ENCODE data around the gene CYTH4.
A peak's percentile ranks its signal among the peaks of the same experiment; 100 is the strongest.
"Not testable (repeated sequence)": the region's sequence is repeated elsewhere in the genome, so short reads cannot be mapped to it uniquely, and the experiment has no call there.

The CYTH4 gene

GRCh38 chr22:37249986-37250385 lies 32.3 kb upstream of the CYTH4 start:
- no peak for DNase-seq (ENCODE audit: low spot score)

DNA sequence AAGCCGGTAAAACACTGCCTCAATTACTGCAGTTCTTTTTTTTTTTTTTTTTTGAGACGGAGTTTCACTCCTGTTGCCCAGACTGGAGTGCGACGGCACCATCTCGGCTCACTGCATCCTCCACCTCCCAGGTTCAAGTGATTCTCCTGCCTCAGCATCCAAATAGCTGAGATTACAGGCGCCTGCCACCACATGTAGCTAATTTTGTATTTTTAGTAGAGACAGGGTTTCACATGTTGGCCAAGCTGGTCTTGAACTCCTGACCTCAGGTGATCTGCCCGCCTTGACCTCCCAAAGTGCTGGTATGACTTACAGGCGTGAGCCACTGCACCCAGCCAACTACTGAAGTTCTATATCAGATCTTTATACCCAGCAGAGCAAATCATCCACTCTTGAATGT lies 30.5 kb upstream of the CYTH4 start:
- DNase-seq (ENCODE audit: low spot score), result not testable (repeated sequence)

DNA sequence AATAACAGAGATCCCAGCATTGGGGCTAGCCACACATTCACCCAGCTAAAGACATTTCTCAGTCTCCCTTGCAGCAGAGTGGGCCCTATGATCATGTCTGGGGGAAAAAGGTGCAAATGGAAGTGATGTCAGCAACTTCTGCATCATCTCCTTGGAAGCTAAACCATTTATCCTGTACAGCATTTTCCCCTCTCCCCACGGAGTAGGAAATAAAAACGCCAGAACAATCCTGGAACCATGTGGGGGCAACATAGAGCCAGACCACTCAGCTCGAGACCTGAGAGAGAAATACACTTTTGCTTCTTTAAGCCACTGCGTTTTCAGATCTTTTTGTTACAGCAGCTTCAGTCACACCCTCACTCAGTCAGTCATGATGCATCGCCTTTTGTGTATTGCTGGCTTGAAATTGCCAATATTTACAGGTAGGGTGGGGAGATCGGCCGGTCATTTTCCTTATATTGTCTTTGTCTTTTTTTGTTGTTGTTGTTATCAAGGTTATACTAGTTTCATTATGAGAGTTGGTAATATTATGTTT lies 29.1 kb upstream of the CYTH4 start:
- no peak for DNase-seq (ENCODE audit: low spot score)

DNA sequence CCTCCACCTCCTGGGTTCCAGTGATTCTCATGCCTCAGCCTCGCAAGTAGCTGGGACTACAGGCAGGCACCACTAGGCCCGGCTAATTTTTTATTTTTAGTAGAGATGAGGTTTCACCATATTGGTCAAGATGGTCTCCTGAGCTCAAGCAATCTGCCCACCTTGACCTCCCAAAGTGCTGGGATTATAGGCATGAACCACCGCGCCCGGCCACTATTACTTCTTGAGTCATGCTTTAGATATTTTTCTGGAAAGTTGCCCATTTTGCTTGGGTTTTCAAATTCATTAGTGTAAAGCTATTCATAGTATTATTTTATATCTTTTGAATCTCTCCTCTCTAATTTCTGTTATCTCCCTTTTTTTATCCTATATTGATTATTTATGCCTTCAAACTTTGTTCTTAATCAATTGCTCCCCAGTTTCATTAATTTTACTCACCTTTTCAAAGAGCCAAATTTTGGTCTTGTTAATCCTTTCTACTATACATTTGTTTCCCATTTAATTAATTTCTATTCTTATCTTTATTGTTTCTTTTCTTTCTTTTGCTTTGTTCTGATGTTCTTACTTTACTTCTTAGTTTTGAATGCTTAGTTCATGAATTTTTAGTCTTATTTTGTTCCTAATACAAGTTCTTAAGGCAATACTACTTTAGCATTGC lies 28.0 kb upstream of the CYTH4 start:
- DNase-seq (ENCODE audit: low spot score), result no peak

DNA sequence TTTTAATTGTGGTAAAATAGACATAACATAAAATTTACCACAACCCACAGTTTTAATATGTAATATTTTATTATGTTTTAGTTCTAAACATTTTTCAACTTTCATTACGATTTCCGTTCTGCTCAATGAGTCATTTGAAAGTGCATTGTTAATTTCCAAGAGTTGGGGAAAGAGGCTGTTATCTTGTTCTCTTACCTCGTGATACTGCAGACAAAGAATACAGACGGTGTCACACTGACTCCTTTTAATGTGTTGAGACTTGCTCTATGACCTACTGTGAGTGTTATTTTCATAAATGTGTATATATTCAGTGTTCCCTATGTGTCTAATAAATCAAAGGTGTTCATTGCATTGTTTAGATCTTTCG lies 27.5 kb upstream of the CYTH4 start:
- no peak for DNase-seq (ENCODE audit: low spot score)

DNA sequence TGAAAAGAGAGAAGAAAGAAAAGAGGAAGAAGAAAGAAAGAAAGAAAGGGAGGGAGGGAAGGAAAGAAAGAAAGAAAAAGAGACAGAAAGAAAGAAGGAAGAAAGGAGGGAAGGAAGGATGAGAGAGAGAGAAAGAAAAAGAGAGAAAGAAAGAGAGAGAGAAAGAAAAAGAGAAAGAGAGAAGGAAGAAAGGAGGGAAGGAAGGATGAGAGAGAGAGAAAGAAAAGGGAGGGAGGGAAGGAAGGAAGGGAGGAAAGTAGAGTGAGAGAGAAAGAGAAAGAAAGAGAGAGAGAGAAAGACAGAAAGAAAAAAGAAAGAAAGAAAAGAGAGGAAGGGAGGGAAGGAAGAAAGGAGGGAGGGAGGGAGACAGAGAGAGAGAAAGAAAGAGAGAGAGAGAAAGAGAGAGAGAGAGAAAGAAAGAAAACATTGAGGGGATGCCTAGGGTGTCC lies 26.7 kb upstream of the CYTH4 start:
- DNase-seq (ENCODE audit: low spot score), result no peak

DNA sequence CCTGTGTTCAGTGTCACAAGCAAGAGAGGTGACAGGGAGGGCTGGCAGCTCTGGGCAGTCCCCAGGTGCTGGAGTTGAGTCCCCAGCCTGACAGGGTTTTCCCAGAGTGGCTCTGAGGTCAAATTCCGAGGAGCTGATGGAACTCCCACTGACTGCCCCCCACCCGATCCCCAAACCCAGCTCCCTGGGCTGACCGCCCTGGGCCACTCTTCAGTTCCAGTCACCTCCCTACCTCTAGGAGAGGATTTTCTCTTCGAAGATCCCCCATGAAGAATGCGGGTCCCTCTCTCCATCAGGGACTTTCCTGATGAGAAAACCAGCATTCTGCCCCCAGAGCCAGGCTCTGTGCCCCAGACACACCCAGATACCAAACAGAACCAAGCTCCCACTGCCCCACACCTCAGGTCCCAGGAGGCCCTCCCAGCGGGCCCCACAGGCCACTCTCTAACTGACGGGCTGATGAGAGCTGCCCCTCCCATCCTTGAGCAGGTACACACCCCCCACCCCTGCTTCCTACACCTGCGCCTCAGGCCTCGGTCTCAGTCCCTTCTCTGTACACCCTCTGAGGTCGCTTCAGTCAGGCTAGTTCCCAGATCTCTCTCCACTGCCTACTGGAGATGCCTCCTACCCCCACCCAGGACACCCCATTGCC lies 26.1 kb upstream of the CYTH4 start:
- no peak for DNase-seq (ENCODE audit: low spot score)

DNA sequence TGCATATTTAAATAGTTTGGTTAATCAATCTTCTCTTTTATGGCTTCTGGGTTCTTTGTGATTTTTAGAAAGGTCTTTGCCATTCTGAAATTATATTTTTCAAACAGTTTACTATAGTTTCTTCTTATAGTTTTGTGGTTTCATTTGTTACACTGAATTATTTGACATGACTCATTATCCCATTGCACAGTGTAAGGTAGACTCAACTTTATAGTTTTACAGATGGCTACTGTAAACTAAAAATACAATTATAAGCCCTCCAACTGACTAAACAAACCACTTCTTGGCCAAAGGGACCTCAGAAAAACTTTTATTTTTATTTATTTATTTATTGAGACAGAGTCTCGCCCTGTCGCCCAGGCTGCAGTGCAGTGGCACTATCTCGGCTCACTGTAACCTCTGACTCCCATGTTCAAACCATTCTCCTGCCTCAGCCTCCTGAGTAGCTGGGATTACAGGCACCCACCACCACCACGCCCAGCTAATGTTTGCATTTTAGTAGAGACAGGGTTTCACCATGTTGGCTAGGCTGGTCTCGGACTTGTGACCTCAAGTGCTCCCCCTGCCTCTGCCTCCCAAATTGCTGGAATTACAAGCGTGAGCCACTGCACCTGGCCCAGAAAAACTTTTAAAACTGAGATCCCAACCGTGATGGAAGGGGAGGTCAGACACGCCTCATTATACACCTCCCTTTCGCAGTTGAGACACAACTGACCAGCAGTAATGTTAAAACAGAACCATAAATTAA lies 24.1 kb upstream of the CYTH4 start:
- DNase-seq (ENCODE audit: low spot score), result no peak

- DNase-seq (ENCODE audit: low spot score), result no peak
These were observed 23.4 kb upstream of the CYTH4 start for GRCh38 chr22:37258753-37259401.

DNA sequence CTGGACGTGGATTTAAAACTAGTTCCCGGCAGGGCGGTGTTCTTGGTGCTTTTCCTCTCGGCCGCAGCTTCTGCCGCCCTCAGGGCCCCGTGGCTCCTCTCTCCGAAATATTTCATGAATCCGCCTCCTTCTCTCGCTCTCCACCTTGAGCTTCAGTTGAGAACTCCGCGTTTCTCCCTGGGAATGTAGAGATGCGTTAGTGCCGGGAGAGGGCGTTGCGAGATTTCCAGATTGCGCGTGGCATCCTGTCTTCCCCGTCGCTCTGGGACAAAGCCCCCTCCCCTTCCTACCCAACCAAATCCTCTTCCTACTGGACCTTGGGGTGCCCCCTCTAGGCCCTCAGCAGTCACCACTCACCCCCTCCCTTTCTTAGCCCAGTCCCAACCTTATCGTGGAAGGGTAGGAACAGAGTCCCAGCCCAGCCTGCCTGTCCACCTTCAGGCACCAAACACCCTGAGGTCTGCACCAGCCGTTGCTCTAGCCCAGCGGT lies 22.7 kb upstream of the CYTH4 start:
- DNase-seq (ENCODE audit: low spot score), result no peak

DNA sequence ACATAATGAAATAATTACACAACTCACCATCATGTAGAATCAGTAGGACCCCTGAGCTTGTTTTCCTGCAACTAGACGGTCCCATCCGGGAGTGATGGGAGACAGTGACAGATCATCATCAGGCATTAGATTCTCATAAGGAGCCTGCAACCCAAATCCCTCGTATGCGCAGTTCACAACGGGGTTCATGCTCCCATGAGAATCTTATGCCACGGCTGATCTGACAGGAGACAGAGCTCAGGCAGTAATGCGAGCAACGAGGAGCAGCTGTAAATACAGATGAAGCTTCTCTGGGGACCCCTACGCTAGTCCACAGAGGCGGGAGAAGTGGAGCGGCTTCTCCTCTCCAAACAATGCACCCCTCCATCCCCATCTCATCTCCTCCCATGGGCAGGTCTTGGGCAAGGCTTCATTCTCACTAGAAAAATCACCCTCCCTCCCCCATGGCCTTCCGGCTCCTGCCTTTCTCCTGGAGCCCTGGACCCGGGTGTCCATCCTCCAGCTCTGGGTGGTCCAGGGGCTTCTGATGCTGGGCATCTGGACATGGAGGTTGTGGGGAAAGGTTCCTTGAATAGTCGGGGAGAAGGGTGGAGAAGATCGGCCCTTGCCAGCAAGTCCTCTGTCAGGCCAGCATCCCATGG lies 22.0 kb upstream of the CYTH4 start:
- no peak for DNase-seq (ENCODE audit: low spot score)

DNA sequence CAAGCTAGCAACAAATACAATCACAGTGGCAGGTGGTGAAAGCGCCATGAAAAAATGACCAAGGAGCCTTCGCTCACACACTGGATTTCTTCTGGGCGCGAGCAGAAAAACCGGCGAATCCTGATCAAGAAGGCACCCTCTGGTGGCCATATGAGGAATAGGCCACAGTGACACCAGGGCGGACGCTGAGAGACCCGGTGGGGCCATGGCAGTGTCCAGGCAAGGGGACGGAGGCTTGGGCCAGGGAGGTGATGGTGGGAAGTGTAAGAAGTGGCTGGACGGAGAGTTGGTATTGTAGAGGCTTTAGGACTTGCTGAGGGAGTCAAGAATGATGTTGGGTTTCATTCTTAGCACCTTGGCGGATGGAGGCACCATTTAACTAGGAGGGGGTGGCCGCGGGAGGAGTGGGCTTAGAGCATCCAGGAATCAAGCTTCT lies 21.4 kb upstream of the CYTH4 start:
- no peak for DNase-seq (ENCODE audit: low spot score)

GRCh38 chr22:37262346-37262745 lies 20.0 kb upstream of the CYTH4 start:
- no peak for DNase-seq (ENCODE audit: low spot score)

DNA sequence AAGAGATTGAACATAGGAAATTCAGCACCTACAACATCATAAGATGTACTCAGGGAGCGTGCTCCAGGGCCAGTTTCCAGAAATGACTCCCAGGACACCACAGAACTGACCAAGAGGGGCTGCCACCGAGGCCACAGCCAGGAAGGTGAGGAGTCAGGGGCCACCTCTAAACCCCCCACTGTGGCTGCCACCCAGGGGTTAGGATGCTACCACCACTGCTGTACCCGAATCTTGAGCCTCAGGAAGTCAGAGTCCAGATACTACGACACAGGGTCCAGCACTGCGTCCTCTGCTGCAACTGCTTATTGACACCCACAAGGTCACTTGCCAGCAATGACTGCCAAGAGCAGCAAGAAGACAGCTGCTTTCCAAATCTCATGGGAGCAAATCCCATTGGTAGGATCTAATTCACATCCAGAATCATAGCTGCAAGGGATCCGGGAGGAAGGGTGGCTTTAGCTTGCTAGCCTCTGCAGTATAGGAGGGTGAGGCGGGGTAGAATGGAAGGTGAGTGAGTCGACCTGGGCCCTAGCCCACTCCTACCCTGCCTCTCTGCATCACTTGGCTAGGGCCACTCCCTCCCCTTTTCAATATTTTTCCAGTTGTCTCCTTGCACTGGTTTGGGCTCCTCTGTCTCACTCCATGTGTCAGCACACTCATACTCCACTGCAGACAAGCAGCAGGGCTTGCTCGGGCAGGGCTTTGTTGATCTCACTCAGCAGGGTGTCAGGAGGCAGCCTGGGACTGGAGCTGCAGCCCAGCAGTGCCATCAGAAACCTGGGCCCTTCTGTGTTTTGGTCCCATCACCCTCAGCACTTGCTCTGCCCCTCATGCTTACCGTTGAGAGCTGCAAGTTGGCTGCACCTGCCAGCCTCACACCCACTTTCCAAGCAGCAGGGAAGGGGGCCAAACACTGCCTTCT lies 18.1 kb upstream of the CYTH4 start:
- DNase-seq (ENCODE audit: low spot score), result no peak

GRCh38 chr22:37266581-37267134 lies 15.7 kb upstream of the CYTH4 start:
- no peak for DNase-seq (ENCODE audit: low spot score)

GRCh38 chr22:37267135-37267587 lies 15.1 kb upstream of the CYTH4 start:
- DNase-seq (ENCODE audit: low spot score), result peak; percentile 68

DNA sequence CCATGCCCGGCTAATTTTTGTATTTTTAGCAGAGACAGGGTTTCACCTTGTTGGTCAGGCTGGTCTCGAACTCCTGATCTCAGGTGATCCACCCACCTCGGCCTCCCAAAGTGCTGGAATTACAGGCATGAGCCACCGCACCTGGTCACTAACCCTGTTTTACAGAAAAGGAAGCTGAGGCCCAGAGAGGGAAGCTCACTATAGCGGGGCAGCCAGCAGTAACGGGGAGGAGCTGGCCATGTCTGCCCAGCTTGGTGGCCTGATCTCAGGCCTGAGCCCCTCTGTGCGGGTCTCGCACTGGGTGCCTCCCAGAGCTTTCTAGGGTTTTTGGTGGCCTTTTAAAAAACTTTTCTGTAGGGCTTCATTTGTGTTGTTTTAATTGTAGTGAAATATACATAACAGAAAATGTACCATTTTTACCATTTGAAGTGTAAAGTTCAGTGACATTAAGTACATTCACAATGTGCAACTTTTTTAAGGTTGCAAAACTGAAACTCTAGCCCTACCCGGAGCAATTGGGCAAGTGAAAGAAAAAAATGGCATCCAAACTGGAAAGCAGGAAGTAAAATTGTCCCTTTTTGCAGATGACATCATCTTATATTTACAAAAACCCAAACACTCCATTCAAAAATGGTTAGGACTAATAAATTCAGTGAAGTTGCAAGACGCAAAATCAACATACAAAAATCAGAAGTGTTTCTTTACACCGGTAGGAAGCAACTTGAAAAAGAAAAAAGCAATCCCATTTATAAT lies 14.5 kb upstream of the CYTH4 start:
- no peak for DNase-seq (ENCODE audit: low spot score)

GRCh38 chr22:37269936-37270678 lies 12.2 kb upstream of the CYTH4 start:
- no peak for DNase-seq (ENCODE audit: low spot score)

Measured in germinal center (tissue), 1 donor.